SK-N-SH (cell line): ENCODE data around the gene HELT. TPM values are rescaled to one million over a fixed set of nuclear protein-coding genes. Genes with fewer than 3 reads are reported as not detected.
"Not testable (repeated sequence)": the region's sequence is repeated elsewhere in the genome, so short reads cannot be mapped to it uniquely, and the experiment has no call there.

Experiments used
- CTCF ChIA-PET: fragments of 300-600, 350-600 bp; formaldehyde crosslinking; extraction: SDS; loops from one replicate; lab custom pipeline; 2021; lab: Yijun Ruan, JAX
- POLR2A ChIA-PET: fragments of 350-600 bp; sonication (Branson Sonifier 250); formaldehyde crosslinking; extraction: SDS; loops from one replicate; lab custom pipeline; 2020; ENCODE audit warnings: antibody characterized with exemption, inconsistent platforms; lab: Yijun Ruan, JAX
- DNase-seq: peaks from one replicate; pipeline ENCODE4 v3.0.0; 2012
- H2AFZ ChIP-seq: fragments of 200-600 bp; sonication (generic); 2 replicates; pipeline ENCODE4 v1.8.1; 2016; ENCODE audit warnings: antibody characterized with exemption, mild to moderate bottlenecking, low read depth
- H3F3A ChIP-seq: fragments of 200-600 bp; sonication (generic); replicated peaks from 2 replicates; pipeline ENCODE3; 2016; ENCODE audit warnings: antibody characterized with exemption, mild to moderate bottlenecking; ENCODE audit not compliant: insufficient read depth
- H3K27ac ChIP-seq, 2 experiments: fragments of 200-500 bp in 1 of 2; fragments of 200-600 bp in 1 of 2; sonication (Bioruptor generic) in 1 of 2; sonication (generic), shearing (Covaris generic) in 1 of 2; 2 replicates each; pipeline versions ENCODE4 v1.5.1 to v1.6.1; 2014 to 2016; ENCODE audit warnings: low read depth in 2 of 2, inconsistent platforms in 1 of 2, low read length in 1 of 2, mild to moderate bottlenecking in 1 of 2, mixed read lengths in 1 of 2
- H3K27me3 ChIP-seq: fragments of 200-600 bp; sonication (generic), shearing (Covaris generic); 2 replicates; pipeline ENCODE4 v1.6.1; 2016; ENCODE audit warnings: mixed run types; ENCODE audit not compliant: insufficient read depth
- H3K36me3 ChIP-seq, 2 experiments: fragments of 200-500 bp in 1 of 2; fragments of 200-600 bp in 1 of 2; sonication (Bioruptor generic) in 1 of 2; sonication (generic) in 1 of 2; replicated peaks in 1 of 2; 2 replicates each; pipeline versions ENCODE3 to v1.5.1; 2014 to 2016; ENCODE audit warnings: low read length in 1 of 2, mild to moderate bottlenecking in 1 of 2; ENCODE audit not compliant: insufficient read depth in 2 of 2, control insufficient read depth in 1 of 2
- H3K4me1 ChIP-seq, 2 experiments: fragments of 200-500 bp in 1 of 2; fragments of 200-600 bp in 1 of 2; sonication (Bioruptor generic) in 1 of 2; sonication (generic), shearing (Covaris generic) in 1 of 2; 2 replicates each; pipeline versions ENCODE4 v1.5.1 to v1.6.1; 2014 to 2016; ENCODE audit warnings: low read depth in 1 of 2, low read length in 1 of 2, mixed run types in 1 of 2; ENCODE audit not compliant: insufficient read depth in 2 of 2, control insufficient read depth in 1 of 2
- H3K4me2 ChIP-seq: fragments of 200-600 bp; sonication (generic), shearing (Covaris generic); 2 replicates; pipeline ENCODE4 v1.6.1; 2017; ENCODE audit warnings: mixed run types
- H3K4me3 ChIP-seq, 2 experiments: fragments of 200-500 bp in 1 of 2; fragments of 200-600 bp in 1 of 2; sonication (Bioruptor generic) in 1 of 2; sonication (generic), shearing (Covaris generic) in 1 of 2; 2 replicates each; pipeline versions ENCODE4 v1.5.1 to v1.8.1; 2014 to 2016; ENCODE audit warnings: low read depth in 2 of 2, inconsistent platforms in 1 of 2, low read length in 1 of 2, mild to moderate bottlenecking in 1 of 2, mixed read lengths in 1 of 2, moderate library complexity in 1 of 2
- H3K79me2 ChIP-seq: fragments of 200-600 bp; sonication (generic); 2 replicates; pipeline ENCODE4 v1.8.1; 2017; ENCODE audit warnings: mild to moderate bottlenecking; ENCODE audit not compliant: insufficient read depth
- H3K9ac ChIP-seq: fragments of 200-600 bp; sonication (generic); 2 replicates; pipeline ENCODE4 v1.6.1; 2017; ENCODE audit warnings: mixed run types
- H3K9me2 ChIP-seq: fragments of 200-600 bp; sonication (generic); 2 replicates; pipeline ENCODE4 v1.6.1; 2017; ENCODE audit warnings: mixed run types
- H3K9me3 ChIP-seq: fragments of 200-600 bp; sonication (generic); 2 replicates; pipeline ENCODE4 v1.6.1; 2017; ENCODE audit warnings: mixed run types, mild to moderate bottlenecking, moderate library complexity
- H4K20me1 ChIP-seq: fragments of 200-600 bp; sonication (generic); 2 replicates; pipeline ENCODE4 v1.6.1; 2017; ENCODE audit warnings: mild to moderate bottlenecking, mixed run types; ENCODE audit not compliant: insufficient read depth
- CHD2 ChIP-seq: fragments of 150-350 bp; IDR thresholded peaks from 2 replicates; pipeline ENCODE4 v1.6.1; 2018; ENCODE audit warnings: low read length; ENCODE audit not compliant: partially characterized antibody
- ELF1 ChIP-seq: IDR thresholded peaks from 2 replicates; pipeline ENCODE4 v1.4.0; 2012
- FOSL2 ChIP-seq: IDR thresholded peaks from 2 replicates; pipeline ENCODE4 v1.4.0; 2012; ENCODE audit warnings: low read depth, mild to moderate bottlenecking, moderate library complexity, borderline replicate concordance
- FOXJ3 ChIP-seq: sonication (generic); formaldehyde crosslinking; IDR thresholded peaks from 2 replicates; pipeline ENCODE4 v1.5.1; 2020; ENCODE audit warnings: mild to moderate bottlenecking, missing genetic modification reagents
- FOXM1 ChIP-seq: IDR thresholded peaks from 2 replicates; pipeline ENCODE4 v1.4.0; 2012; ENCODE audit warnings: low read depth, mild to moderate bottlenecking
- GABPA ChIP-seq: IDR thresholded peaks from 2 replicates; pipeline ENCODE4 v1.4.0; 2012; ENCODE audit warnings: low read depth, mild to moderate bottlenecking
- GATA2 ChIP-seq: sonication (generic); formaldehyde crosslinking; IDR thresholded peaks from 2 replicates; pipeline ENCODE4 v1.5.0; 2020; ENCODE audit warnings: mild to moderate bottlenecking, missing genetic modification reagents
- MXI1 ChIP-seq: IDR thresholded peaks from 2 replicates; pipeline ENCODE4 v1.6.1; 2012; ENCODE audit warnings: mild to moderate bottlenecking, low read depth, low read length, improper control_type of control experiment
- NFIC ChIP-seq: IDR thresholded peaks from 2 replicates; pipeline ENCODE4 v1.4.0; 2012; ENCODE audit warnings: borderline replicate concordance
- PBX3 ChIP-seq: IDR thresholded peaks from 2 replicates; pipeline ENCODE4; 2012
- RFX5 ChIP-seq: IDR thresholded peaks from 2 replicates; pipeline ENCODE4 v1.6.1; 2012; ENCODE audit warnings: mild to moderate bottlenecking, improper control_type of control experiment, low read length
- RXRA ChIP-seq: IDR thresholded peaks from 2 replicates; pipeline ENCODE4 v1.4.0; 2012; ENCODE audit warnings: low read depth, mild to moderate bottlenecking, borderline replicate concordance
- SIN3A ChIP-seq: IDR thresholded peaks from 2 replicates; pipeline ENCODE4 v1.6.1; 2012; ENCODE audit warnings: low read depth, mild to moderate bottlenecking, low read length, moderate library complexity, borderline replicate concordance
- TEAD4 ChIP-seq: IDR thresholded peaks from 2 replicates; pipeline ENCODE4 v1.4.0; 2012; ENCODE audit warnings: mild to moderate bottlenecking, borderline replicate concordance; ENCODE audit not compliant: insufficient read depth
- USF2 ChIP-seq: fragments of 150-350 bp; IDR thresholded peaks from 2 replicates; pipeline ENCODE4 v1.6.1; 2017; ENCODE audit warnings: antibody characterized with exemption, low read length, low read depth, borderline replicate concordance
- YY1 ChIP-seq: IDR thresholded peaks from 2 replicates; pipeline ENCODE4 v1.4.0; 2012; ENCODE audit warnings: low read depth, mild to moderate bottlenecking
- WGBS: methylation state at CpG from one replicate; pipeline ENCODE4 v1.1.6; 2017; ENCODE audit warnings: low lambda C conversion rate; 5-methylcytosine and 5-hydroxymethylcytosine counted together
- polyA plus RNA-seq, 3 experiments: library from polyadenylated mRNA; depleted of rRNA; stranded (reverse); fragments of >200 nt; gene quantifications; 2 replicates each; pipeline ENCODE4 v1.2.3, GENCODE V29; 2012

HELT gene
- polyA plus RNA-seq, 1 of the 3 experiments (the other 2 are of a cell fraction): not detected

DNA sequence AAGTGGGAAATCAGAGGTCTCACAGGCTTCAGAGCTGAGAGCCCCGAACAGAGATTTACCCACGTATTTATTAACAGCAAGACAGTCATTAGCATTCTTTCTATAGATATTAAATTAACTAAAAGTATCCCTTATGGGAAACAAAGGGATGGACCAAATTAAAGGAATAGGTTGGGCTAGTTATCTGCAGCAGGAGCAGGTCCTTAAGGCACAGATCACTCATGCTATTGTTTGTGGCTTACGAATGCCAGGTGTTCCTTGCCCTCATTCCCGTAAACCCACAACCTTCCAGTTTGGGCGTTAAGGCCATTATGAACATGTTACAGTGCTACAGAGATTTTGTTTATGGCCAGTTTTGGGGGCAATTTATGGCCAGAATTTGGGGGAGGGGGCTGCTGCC is 33.0 kb downstream of the HELT start:
- H3K79me2 ChIP-seq, H3K27ac ChIP-seq, H3K36me3 ChIP-seq, H3F3A ChIP-seq, H3K9me2 ChIP-seq, H3K4me1 ChIP-seq, H3K9ac ChIP-seq, H3K9me3 ChIP-seq, DNase-seq, H3K4me3 ChIP-seq, H3K27me3 ChIP-seq, H4K20me1 ChIP-seq, POLR2A ChIA-PET, H3K4me2 ChIP-seq, H2AFZ ChIP-seq: not testable (repeated sequence)
- 71% methylated on average over 5 of the region's 5 CpGs for WGBS
- CTCF ChIA-PET: interaction anchor here (0.8 to 2.2 kb wide), 2 partner anchors 12 to 40 kb away, joined by 3 to 8 read pairs; no protein-coding TSS in a partner anchor

DNA sequence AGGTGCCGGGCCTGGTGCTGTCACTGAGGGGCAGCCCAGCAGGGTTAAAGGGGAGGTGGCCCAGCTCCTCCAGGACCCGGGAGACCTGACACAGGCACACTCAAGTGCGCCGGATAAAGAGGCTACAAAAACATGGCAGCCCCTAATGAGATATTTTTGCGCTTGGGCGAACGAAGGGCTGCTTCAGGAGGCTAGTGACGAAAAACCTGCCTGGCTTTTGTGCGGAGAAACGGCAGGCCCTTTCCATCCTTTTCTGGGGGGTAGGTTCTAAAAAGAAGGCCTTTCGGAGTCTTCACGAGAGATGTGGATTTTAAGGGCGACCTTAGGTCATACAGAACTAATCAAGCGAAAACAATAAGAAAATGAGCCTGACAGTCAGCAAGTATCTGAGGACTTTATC is 35.5 kb downstream of the HELT start:
- H3K9me2 ChIP-seq: no peaks in the 10 kb centered on the region
- CTCF ChIA-PET: interaction anchor here (1.2 to 1.3 kb wide), 2 partner anchors 8 to 984 kb away, joined by 4 to 5 read pairs; no protein-coding TSS in a partner anchor
- H3K79me2 ChIP-seq: no peaks in the 10 kb centered on the region
- WGBS: 81% methylated on average over 14 of the region's 14 CpGs
- TF ChIP-seq TEAD4 (no peak), PBX3 (no peak), RFX5 (no peak), CHD2 (no peak), GATA2 (CRISPR knock-in tag) (no peak), FOXJ3 (CRISPR knock-in tag) (no peak), RXRA (no peak), USF2 (no peak), FOXM1 (no peak), MXI1 (no peak), ELF1 (no peak), FOSL2 (no peak), SIN3A (no peak), GABPA (no peak), NFIC (no peak), YY1 (no peak)
- TF ChIP-seq, all 33 proteins: peak for 0
- no peak overlapping the region for H3K4me2 ChIP-seq
- no peak overlapping the region for H3K4me3 ChIP-seq
- no peaks in the 10 kb centered on the region for H3K36me3 ChIP-seq
- POLR2A ChIA-PET: no interaction called here
- no peaks in the 10 kb centered on the region for H3K4me1 ChIP-seq
- no peaks in the 10 kb centered on the region for H3F3A ChIP-seq
- H4K20me1 ChIP-seq: no peaks in the 10 kb centered on the region
- no peaks in the 10 kb centered on the region for H3K9me3 ChIP-seq
- H3K27me3 ChIP-seq: no peaks in the 10 kb centered on the region
- no peak overlapping the region for H2AFZ ChIP-seq
- no peak overlapping the region for H3K27ac ChIP-seq
- no peak overlapping the region for H3K9ac ChIP-seq
- DNase-seq: no peak
